ENCODE data around the gene ARHGAP28. TPM values are rescaled to one million over a fixed set of nuclear protein-coding genes. Genes with fewer than 3 reads are reported as not detected.

Gene ARHGAP28
- total RNA-seq, 2 donors from 2014 or later = 16.3 to 16.5 TPM

GRCh38 chr18:6773777-6774176 is 44.3 kb downstream of the ARHGAP28 start:
- TF ChIP-seq, protein P1, sequence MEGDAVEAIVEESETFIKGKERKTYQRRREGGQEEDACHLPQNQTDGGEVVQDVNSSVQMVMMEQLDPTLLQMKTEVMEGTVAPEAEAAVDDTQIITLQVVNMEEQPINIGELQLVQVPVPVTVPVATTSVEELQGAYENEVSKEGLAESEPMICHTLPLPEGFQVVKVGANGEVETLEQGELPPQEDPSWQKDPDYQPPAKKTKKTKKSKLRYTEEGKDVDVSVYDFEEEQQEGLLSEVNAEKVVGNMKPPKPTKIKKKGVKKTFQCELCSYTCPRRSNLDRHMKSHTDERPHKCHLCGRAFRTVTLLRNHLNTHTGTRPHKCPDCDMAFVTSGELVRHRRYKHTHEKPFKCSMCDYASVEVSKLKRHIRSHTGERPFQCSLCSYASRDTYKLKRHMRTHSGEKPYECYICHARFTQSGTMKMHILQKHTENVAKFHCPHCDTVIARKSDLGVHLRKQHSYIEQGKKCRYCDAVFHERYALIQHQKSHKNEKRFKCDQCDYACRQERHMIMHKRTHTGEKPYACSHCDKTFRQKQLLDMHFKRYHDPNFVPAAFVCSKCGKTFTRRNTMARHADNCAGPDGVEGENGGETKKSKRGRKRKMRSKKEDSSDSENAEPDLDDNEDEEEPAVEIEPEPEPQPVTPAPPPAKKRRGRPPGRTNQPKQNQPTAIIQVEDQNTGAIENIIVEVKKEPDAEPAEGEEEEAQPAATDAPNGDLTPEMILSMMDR (IDR thresholded peaks at IDR 0.05) = no peak
- TF ChIP-seq POLR2A (IDR thresholded peaks at IDR 0.05) = no peak
- no peak for ATAC-seq
- H3K27ac ChIP-seq = no peak overlapping the region
- H3K27me3 ChIP-seq = no peaks in the 10 kb centered on the region
- no peaks in the 10 kb centered on the region for H3K36me3 ChIP-seq (replicated peaks in 1 of 2; ENCODE audit: insufficient read depth in 1 of 2, low read depth in 2 of 2)
- no peak for DNase-seq
- no peaks in the 10 kb centered on the region for H3K4me1 ChIP-seq
- H3K9me3 ChIP-seq = no peaks in the 10 kb centered on the region
- H3K4me3 ChIP-seq = no peak overlapping the region
- 87 to 91% methylated on average over 2 of the region's 2 CpGs for WGBS, 2 donors
- intact Hi-C loops (cut with DNase I) = no loop called here

GRCh38 chr18:6775237-6775636 is 45.7 kb downstream of the ARHGAP28 start:
- H3K36me3 ChIP-seq (replicated peaks in 1 of 2; ENCODE audit: insufficient read depth in 1 of 2, low read depth in 2 of 2) = no peaks in the 10 kb centered on the region
- 86 to 87% methylated on average over 7 of the region's 7 CpGs for WGBS, 2 donors
- no peak overlapping the region for H3K27ac ChIP-seq

GRCh38 chr18:6775702-6776101 is 46.2 kb downstream of the ARHGAP28 start:
- H3K4me3 ChIP-seq = no peak overlapping the region
- intact Hi-C loops (cut with DNase I) = no loop called here
- H3K27me3 ChIP-seq = no peaks in the 10 kb centered on the region
- H3K27ac ChIP-seq = no peak overlapping the region
- H3K36me3 ChIP-seq (replicated peaks in 1 of 2; ENCODE audit: insufficient read depth in 1 of 2, low read depth in 2 of 2) = no peaks in the 10 kb centered on the region
- 85 to 87% methylated on average over 2 of the region's 2 CpGs for WGBS, 2 donors
- TF ChIP-seq, protein P1 (IDR thresholded peaks at IDR 0.05) = no peak
- TF ChIP-seq POLR2A (IDR thresholded peaks at IDR 0.05) = no peak
- ATAC-seq (no peak), DNase-seq (no peak)
- H3K4me1 ChIP-seq = no peaks in the 10 kb centered on the region
- H3K9me3 ChIP-seq = no peaks in the 10 kb centered on the region

More at GRCh38 chr18:6775237-6775636, 45.7 kb downstream of the ARHGAP28 start:
- no peak overlapping the region for H3K4me3 ChIP-seq
- no peaks in the 10 kb centered on the region for H3K27me3 ChIP-seq
- intact Hi-C loops (cut with DNase I) = no loop called here
- ATAC-seq = no peak
- H3K9me3 ChIP-seq = no peaks in the 10 kb centered on the region
- TF ChIP-seq POLR2A (IDR thresholded peaks at IDR 0.05) = no peak
- TF ChIP-seq, protein P1 (IDR thresholded peaks at IDR 0.05) = no peak
- no peaks in the 10 kb centered on the region for H3K4me1 ChIP-seq
- no peak for DNase-seq

DNA sequence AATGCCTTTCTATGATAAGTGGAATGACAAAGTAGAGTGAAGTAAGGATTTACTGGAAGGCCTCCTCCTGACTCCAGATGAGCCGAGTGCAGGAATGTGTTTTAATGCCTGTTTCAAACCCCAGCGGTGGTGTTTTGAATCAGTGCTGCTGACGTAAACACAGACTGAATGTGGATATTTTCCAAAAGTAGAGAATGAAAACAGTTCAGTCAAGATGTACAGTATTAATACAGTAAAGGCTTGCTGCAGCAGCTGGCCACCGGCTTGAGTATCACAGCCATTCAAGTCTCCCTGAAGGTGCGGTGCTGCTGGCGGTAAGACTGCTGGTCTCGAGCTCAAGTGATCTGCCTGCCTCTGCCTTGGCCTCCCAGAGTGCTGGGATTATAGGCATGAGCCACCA is 46.7 kb downstream of the ARHGAP28 start:
- Histone ChIP-seq H3K36me3 (replicated peaks in 1 of 2; ENCODE audit: insufficient read depth in 1 of 2, low read depth in 2 of 2) (no peaks in the 10 kb centered on the region), H3K27ac (no peak overlapping the region), H3K9me3 (no peaks in the 10 kb centered on the region), H3K27me3 (no peaks in the 10 kb centered on the region), H3K4me1 (peaks cover 3% of the 10 kb centered on the region), H3K4me3 (no peak overlapping the region)
- DNase-seq = no peak
- WGBS, 2 donors = 73 to 77% methylated on average over 6 to 7 of the region's 7 CpGs
- ATAC-seq = no peak
- intact Hi-C loops (cut with DNase I) = no loop called here
- TF ChIP-seq POLR2A (IDR thresholded peaks at IDR 0.05) = no peak
- TF ChIP-seq, protein P1 (IDR thresholded peaks at IDR 0.05) = no peak

DNA sequence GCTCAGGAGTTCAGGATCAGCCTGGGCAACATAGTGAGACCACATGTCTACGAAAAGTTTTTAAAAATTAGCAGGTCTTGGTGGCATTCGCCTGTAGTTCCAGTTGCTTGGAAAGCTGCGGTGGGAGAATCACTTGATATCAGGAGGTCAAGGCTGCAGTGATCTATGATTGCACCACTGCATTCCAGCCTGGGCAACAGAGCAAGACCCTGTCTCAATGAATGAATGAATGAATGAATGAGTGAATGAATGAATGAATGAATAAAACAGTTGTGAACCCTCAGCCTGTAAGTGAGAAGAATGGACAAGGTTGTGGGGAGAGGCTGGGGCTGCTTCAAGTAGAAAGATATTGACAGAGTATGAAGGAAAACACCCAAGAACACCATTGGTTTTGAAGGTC is 48.0 kb downstream of the ARHGAP28 start:
- ATAC-seq (no peak), DNase-seq (no peak)
- H3K4me1 ChIP-seq = peaks cover 12% of the 10 kb centered on the region
- intact Hi-C loops (cut with DNase I) = no loop called here
- H3K9me3 ChIP-seq = no peaks in the 10 kb centered on the region
- no peaks in the 10 kb centered on the region for H3K27me3 ChIP-seq
- 87% methylated on average over 3 of the region's 3 CpGs for WGBS, 2 donors
- H3K36me3 ChIP-seq (replicated peaks in 1 of 2; ENCODE audit: insufficient read depth in 1 of 2, low read depth in 2 of 2) = no peaks in the 10 kb centered on the region
- no peak for TF ChIP-seq POLR2A (IDR thresholded peaks at IDR 0.05)
- TF ChIP-seq, protein P1 (IDR thresholded peaks at IDR 0.05) = no peak
- H3K27ac ChIP-seq = no peak overlapping the region
- H3K4me3 ChIP-seq = no peak overlapping the region

Data from body of pancreas (tissue), 4 donors.